ENCODE measurements around the gene BSN.

Gene BSN

DNA sequence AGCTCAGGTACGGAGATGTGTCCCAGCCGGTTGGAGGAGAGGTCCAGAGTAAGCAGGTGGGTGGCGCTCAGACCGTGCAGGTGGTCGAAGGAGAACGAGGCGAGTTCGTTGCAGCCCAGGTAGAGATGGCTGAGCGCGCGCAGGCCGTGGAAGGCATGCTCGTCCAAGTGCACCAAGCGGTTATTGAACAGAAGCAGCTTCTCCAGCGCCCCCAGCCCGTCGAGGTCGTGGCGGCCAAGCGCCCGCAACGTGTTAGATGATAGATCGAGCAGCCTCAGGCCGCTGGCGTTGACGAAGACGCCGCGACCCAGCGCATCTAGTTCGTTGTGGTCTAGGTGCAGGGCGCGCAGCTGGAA, 164.6 kb downstream of the BSN start:
- H3K36me3 ChIP-seq (replicated peaks), result peaks cover 22% of the 10 kb centered on the region
- DNase-seq, result no peak
- no peaks in the 10 kb centered on the region for H3K27me3 ChIP-seq (replicated peaks)
- peak overlapping the region; percentile 53 for H3K4me3 ChIP-seq (ENCODE audit: low read depth, low read length)
- TF ChIP-seq, protein P1, sequence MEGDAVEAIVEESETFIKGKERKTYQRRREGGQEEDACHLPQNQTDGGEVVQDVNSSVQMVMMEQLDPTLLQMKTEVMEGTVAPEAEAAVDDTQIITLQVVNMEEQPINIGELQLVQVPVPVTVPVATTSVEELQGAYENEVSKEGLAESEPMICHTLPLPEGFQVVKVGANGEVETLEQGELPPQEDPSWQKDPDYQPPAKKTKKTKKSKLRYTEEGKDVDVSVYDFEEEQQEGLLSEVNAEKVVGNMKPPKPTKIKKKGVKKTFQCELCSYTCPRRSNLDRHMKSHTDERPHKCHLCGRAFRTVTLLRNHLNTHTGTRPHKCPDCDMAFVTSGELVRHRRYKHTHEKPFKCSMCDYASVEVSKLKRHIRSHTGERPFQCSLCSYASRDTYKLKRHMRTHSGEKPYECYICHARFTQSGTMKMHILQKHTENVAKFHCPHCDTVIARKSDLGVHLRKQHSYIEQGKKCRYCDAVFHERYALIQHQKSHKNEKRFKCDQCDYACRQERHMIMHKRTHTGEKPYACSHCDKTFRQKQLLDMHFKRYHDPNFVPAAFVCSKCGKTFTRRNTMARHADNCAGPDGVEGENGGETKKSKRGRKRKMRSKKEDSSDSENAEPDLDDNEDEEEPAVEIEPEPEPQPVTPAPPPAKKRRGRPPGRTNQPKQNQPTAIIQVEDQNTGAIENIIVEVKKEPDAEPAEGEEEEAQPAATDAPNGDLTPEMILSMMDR (IDR thresholded peaks at IDR 0.05; ENCODE audit: low read depth, low read length, missing control alignments), result no peak
- in situ Hi-C loops (cut with HindIII; ENCODE audit: low pct_ligation_motif_present, low sequenced_read_pairs), result no loop called here
- no peak overlapping the region for H3K27ac ChIP-seq

- Histone ChIP-seq H3K27ac (no peak within 1 kb of the TSS), H3K36me3 (replicated peaks) (peaks cover 22% of the 10 kb centered on the region), H3K4me3 (ENCODE audit: low read depth, low read length) (peak within 1 kb of the TSS; percentile 53), H3K27me3 (replicated peaks) (no peaks in the 10 kb centered on the region)
- peak; percentile 90 for DNase-seq
- in situ Hi-C loops (cut with HindIII; ENCODE audit: low pct_ligation_motif_present, low sequenced_read_pairs), result no loop called here
- TF ChIP-seq, protein P1 (IDR thresholded peaks at IDR 0.05; ENCODE audit: low read depth, low read length, missing control alignments), result peak; percentile 64
Measured at GRCh38 chr3:49719214-49719884, 165.1 kb downstream of the BSN start, which contains the start of gene AMIGO3. Gene AMIGO3 (minus strand): TSS chr3:49719684. CDS start chr3:49719465, 219 bp downstream.

Measured in brain microvascular endothelial cell (primary cell).